HCT116 (cell line): ENCODE data around the gene INF2. TPM values are rescaled to one million over a fixed set of nuclear protein-coding genes. Genes with fewer than 3 reads are reported as not detected.

Experiments used
- ATAC-seq: fragments of 200-7000 bp; cut with Tn5 transposase; 2 replicates; pipeline ENCODE4 v1.9.1; 2020; ENCODE audit warnings: mild to moderate bottlenecking, moderate library complexity
- BruUV-seq: library from RNA; stranded (reverse); fragments of 400-500 nt; replicated peaks from 2 replicates; lab custom pipeline; 2021; lab: Mats Ljungman, UMichigan
- CTCF ChIA-PET: fragments of 300-600 bp; sonication (Branson Sonifier 250); formaldehyde crosslinking; loops from one replicate; lab custom pipeline; 2021; ENCODE audit warnings: antibody characterized with exemption; lab: Charles Lee
- POLR2A ChIA-PET: fragments of 300-600, 350-600 bp; sonication (Branson Sonifier 250); formaldehyde crosslinking; loops from one replicate; lab custom pipeline; 2021; ENCODE audit warnings: antibody characterized with exemption; lab: Charles Lee
- RAD21 ChIA-PET, 2 experiments: fragments of 300-600 bp; sonication (Branson Sonifier 250); formaldehyde crosslinking; loops; one replicate each; lab custom pipeline; 2023; ENCODE audit warnings: low total read pairs in 2 of 2; ENCODE audit not compliant: uncharacterized antibody in 2 of 2, unreplicated experiment in 2 of 2, low non-redundant PET in 1 of 2; lab: Charles Lee
- DNase-seq: peaks from one replicate; pipeline ENCODE4 v3.0.0-alpha.2; 2010; ENCODE audit warnings: low read depth, low spot score
- H2AFZ ChIP-seq: fragments of 200-600 bp; shearing (Covaris generic), sonication (generic); 2 replicates; pipeline ENCODE4 v1.6.1; 2017; ENCODE audit warnings: low read depth, mixed run types, mixed read lengths, antibody characterized with exemption, low read length; ENCODE audit not compliant: poor library complexity, severe bottlenecking
- H3K27ac ChIP-seq: 2 replicates; pipeline ENCODE4 v1.5.1; 2012; ENCODE audit warnings: low read depth, low read length
- H3K27me3 ChIP-seq: fragments of 200-600 bp; sonication (generic); 2 replicates; pipeline ENCODE4 v1.6.1; 2016; ENCODE audit warnings: mixed run types, low read length, mixed read lengths; ENCODE audit not compliant: insufficient read depth
- H3K36me3 ChIP-seq, 2 experiments: fragments of 200-500 bp in 1 of 2; fragments of 200-600 bp in 1 of 2; sonication (Bioruptor generic) in 1 of 2; sonication (generic) in 1 of 2; 2 replicates each; pipeline versions ENCODE4 v1.5.1 to v1.6.1; 2014 to 2016; ENCODE audit warnings: low read length in 2 of 2, inconsistent platforms in 1 of 2, mixed read lengths in 1 of 2, mixed run types in 1 of 2; ENCODE audit not compliant: insufficient read depth in 2 of 2, control insufficient read depth in 1 of 2
- H3K4me1 ChIP-seq, 2 experiments: fragments of 200-600 bp in 1 of 2; sonication (generic) in 1 of 2; 2 replicates each; pipeline versions ENCODE4 v1.5.1 to v1.6.1; 2012 to 2017; ENCODE audit warnings: low read length in 2 of 2, inconsistent platforms in 1 of 2, mild to moderate bottlenecking in 1 of 2, mixed read lengths in 1 of 2, mixed run types in 1 of 2, moderate library complexity in 1 of 2; ENCODE audit not compliant: insufficient read depth in 2 of 2, control insufficient read depth in 1 of 2
- H3K4me2 ChIP-seq: fragments of 200-600 bp; sonication (generic); 2 replicates; pipeline ENCODE4 v1.6.1; 2017; ENCODE audit warnings: mixed run types, low read length, mixed read lengths
- H3K4me3 ChIP-seq, 2 experiments: fragments of 200-600 bp in 1 of 2; sonication (generic) in 1 of 2; replicated peaks in 1 of 2; 2 replicates each; pipeline ENCODE4 v1.5.1; 2011 to 2016; ENCODE audit warnings: low read length in 2 of 2, control low read depth in 1 of 2, low read depth in 1 of 2, mild to moderate bottlenecking in 1 of 2, mixed read lengths in 1 of 2, mixed run types in 1 of 2
- H3K79me2 ChIP-seq: fragments of 200-600 bp; sonication (generic); 2 replicates; pipeline ENCODE4 v1.6.1; 2017; ENCODE audit warnings: mild to moderate bottlenecking, mixed run types, low read length, moderate library complexity, mixed read lengths; ENCODE audit not compliant: insufficient read depth
- H3K9ac ChIP-seq: fragments of 200-600 bp; sonication (generic); 2 replicates; pipeline ENCODE4 v1.6.1; 2016; ENCODE audit warnings: low read length, mixed read lengths
- H3K9me2 ChIP-seq: fragments of 200-600 bp; sonication (generic), shearing (Covaris generic); 2 replicates; pipeline ENCODE4 v1.6.1; 2017; ENCODE audit warnings: mixed run types, mild to moderate bottlenecking, moderate library complexity; ENCODE audit not compliant: insufficient read depth
- H3K9me3 ChIP-seq, 2 experiments: fragments of 200-500 bp in 1 of 2; fragments of 200-600 bp in 1 of 2; sonication (Bioruptor generic) in 1 of 2; sonication (generic) in 1 of 2; 2 replicates each; pipeline ENCODE4 v1.6.1; 2014 to 2017; ENCODE audit warnings: low read length in 2 of 2, mixed read lengths in 2 of 2, inconsistent platforms in 1 of 2, low read depth in 1 of 2, mild to moderate bottlenecking in 1 of 2, mixed run types in 1 of 2, moderate library complexity in 1 of 2; ENCODE audit not compliant: control insufficient read depth in 1 of 2, insufficient read depth in 1 of 2
- H4K20me1 ChIP-seq: fragments of 200-600 bp; sonication (generic), shearing (Covaris generic); 2 replicates; pipeline ENCODE4 v1.6.1; 2017; ENCODE audit warnings: mixed run types, mild to moderate bottlenecking, moderate library complexity; ENCODE audit not compliant: insufficient read depth
- CEBPB ChIP-seq: IDR thresholded peaks from 2 replicates; pipeline ENCODE4 v1.6.1; 2012; ENCODE audit warnings: low read depth
- EGR1 ChIP-seq: IDR thresholded peaks from 2 replicates; pipeline ENCODE4 v1.6.1; 2012; ENCODE audit warnings: low read depth
- JUND ChIP-seq: IDR thresholded peaks from 2 replicates; pipeline ENCODE4 v1.6.1; 2012
- MAX ChIP-seq: IDR thresholded peaks from 2 replicates; pipeline ENCODE4 v1.6.1; 2012
- POLR2A ChIP-seq: IDR thresholded peaks from 2 replicates; pipeline ENCODE4 v1.7.0; 2011; ENCODE audit warnings: borderline replicate concordance; ENCODE audit not compliant: insufficient read depth, insufficient read length; ENCODE audit errors: extremely low read depth
- POLR2AphosphoS5 ChIP-seq: IDR thresholded peaks from 2 replicates; pipeline ENCODE4 v1.6.1; 2011; ENCODE audit warnings: mild to moderate bottlenecking, low read depth, low read length, moderate library complexity
- RAD21 ChIP-seq: IDR thresholded peaks from 2 replicates; pipeline ENCODE4 v1.6.1; 2012; ENCODE audit warnings: low read depth, mild to moderate bottlenecking
- SIN3A ChIP-seq: IDR thresholded peaks from 2 replicates; pipeline ENCODE4 v1.6.1; 2012; ENCODE audit warnings: low read depth
- YY1 ChIP-seq: IDR thresholded peaks from 2 replicates; pipeline ENCODE4 v1.6.1; 2011; ENCODE audit warnings: low read length, low read depth, moderate library complexity, mild to moderate bottlenecking; ENCODE audit not compliant: insufficient replicate concordance; ENCODE audit errors: extremely low read depth
- ZBTB33 ChIP-seq: IDR thresholded peaks from 2 replicates; pipeline ENCODE4 v1.6.1; 2011; ENCODE audit warnings: mild to moderate bottlenecking, low read length, moderate library complexity; ENCODE audit not compliant: insufficient replicate concordance; ENCODE audit errors: extremely low read depth
- ZNF274 ChIP-seq: fragments of 200-500 bp; sonication (Bioruptor generic); IDR thresholded peaks from 2 replicates; pipeline ENCODE4 v1.6.1; 2014; ENCODE audit warnings: mild to moderate bottlenecking, low read depth, low read length, inconsistent platforms
- intact Hi-C: fragments of 100-400 bp; cut with micrococcal nuclease; formaldehyde crosslinking; loops from 2 replicates; pipeline ENCODE4 v1.10.0; 2022
- total RNA-seq: library from RNA; stranded (reverse); gene quantifications from one replicate; pipeline ENCODE4 v1.2.1, GENCODE V29; 2021; ENCODE audit not compliant: unreplicated experiment
- TF ChIP-seq, protein P1 (sequence below), 3 experiments: fragments of 200-600 bp in 1 of 3; sonication (generic) in 1 of 3; IDR thresholded peaks in 2 of 3; conservative IDR thresholded peaks in 1 of 3; 2 replicates each; pipeline ENCODE4 v1.5.1; 2012 to 2017; ENCODE audit warnings: low read depth in 2 of 3, low read length in 2 of 3, antibody characterized with exemption in 1 of 3, borderline replicate concordance in 1 of 3, control low read depth in 1 of 3, mild to moderate bottlenecking in 1 of 3, mixed read lengths in 1 of 3, mixed run types in 1 of 3, moderate library complexity in 1 of 3; ENCODE audit not compliant: insufficient read depth in 1 of 3

Gene INF2
- total RNA-seq, 1 experiment from 2014 or later: 95.8 TPM

DNA sequence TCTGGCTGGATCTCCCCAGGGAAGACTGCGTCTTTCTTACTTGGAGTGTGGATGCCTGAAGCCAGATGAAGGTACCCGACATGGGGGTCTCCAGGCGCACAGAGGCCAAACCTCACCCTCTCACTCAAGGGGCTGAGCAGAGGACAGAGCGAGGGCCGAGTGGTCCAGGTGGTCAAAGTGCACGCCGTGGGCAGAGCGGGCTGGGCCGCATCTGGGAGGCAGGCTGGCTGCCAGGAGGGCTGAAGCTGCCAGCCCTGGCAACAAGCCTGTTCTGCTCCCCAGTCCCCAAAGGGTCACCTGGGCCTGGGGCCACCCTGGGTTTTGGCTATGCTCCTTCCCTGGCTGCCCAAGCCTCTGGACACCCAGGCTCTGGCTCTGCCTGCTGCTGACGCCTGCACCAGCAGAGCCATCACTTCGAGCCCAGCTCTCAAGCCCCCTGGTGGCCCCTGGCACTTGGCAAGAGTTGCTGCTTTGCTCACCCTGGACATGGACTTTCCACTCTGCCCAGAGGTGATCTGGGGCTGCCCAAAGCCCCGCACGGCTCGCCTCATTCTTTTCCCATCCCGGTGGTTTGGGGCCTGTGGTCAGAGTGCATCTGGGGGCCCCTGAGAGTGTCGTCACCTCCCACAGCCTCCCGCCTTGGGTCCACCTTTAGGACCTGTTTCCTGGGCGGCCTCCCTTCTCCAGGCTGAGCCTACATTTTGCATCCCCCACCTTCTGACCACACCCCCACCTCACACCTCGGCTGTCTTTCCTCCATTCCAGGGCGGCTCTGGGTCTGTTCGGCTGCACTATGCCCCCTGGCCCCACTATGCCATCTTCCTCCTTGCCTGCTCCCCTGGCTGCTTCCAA, 37.4 kb downstream of the INF2 start:
- Histone ChIP-seq H3K4me1 (peaks cover 16 to 25% of the 10 kb centered on the region in 2 experiments), H3K4me2 (no peak overlapping the region), H3K9ac (no peak overlapping the region), H3K9me2 (no peaks in the 10 kb centered on the region), H3K27me3 (no peaks in the 10 kb centered on the region), H3K9me3 (no peaks in the 10 kb centered on the region), H3K4me3 (no peak overlapping the region), H2AFZ (no peak overlapping the region), H4K20me1 (no peaks in the 10 kb centered on the region), H3K79me2 (no peaks in the 10 kb centered on the region), H3K27ac (no peak overlapping the region), H3K36me3 (no peaks in the 10 kb centered on the region)
- BruUV-seq: no TSS peak
- TF ChIP-seq, protein P1, sequence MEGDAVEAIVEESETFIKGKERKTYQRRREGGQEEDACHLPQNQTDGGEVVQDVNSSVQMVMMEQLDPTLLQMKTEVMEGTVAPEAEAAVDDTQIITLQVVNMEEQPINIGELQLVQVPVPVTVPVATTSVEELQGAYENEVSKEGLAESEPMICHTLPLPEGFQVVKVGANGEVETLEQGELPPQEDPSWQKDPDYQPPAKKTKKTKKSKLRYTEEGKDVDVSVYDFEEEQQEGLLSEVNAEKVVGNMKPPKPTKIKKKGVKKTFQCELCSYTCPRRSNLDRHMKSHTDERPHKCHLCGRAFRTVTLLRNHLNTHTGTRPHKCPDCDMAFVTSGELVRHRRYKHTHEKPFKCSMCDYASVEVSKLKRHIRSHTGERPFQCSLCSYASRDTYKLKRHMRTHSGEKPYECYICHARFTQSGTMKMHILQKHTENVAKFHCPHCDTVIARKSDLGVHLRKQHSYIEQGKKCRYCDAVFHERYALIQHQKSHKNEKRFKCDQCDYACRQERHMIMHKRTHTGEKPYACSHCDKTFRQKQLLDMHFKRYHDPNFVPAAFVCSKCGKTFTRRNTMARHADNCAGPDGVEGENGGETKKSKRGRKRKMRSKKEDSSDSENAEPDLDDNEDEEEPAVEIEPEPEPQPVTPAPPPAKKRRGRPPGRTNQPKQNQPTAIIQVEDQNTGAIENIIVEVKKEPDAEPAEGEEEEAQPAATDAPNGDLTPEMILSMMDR (IDR thresholded peaks at IDR 0.05 in 2 of 3, conservative IDR thresholded peaks at IDR 0.05 in 1 of 3; ENCODE audit: borderline replicate concordance in 1 of 3, insufficient read depth in 1 of 3, low read depth in 2 of 3, low read length in 2 of 3): peak in 2 of 3 experiments; percentile 16 to 25; a peak in 1 of 6 replicates
- TF ChIP-seq JUND (no peak), EGR1 (no peak), ZNF274 (no peak), CEBPB (no peak), SIN3A (no peak), POLR2A (no peak)
- POLR2A ChIA-PET: no interaction called here
- ATAC-seq: no peak
- RAD21 ChIA-PET: no interaction called here
- CTCF ChIA-PET: no interaction called here
- DNase-seq: no peak
- intact Hi-C loops: no loop called here

GRCh38 chr14:104728631-104729030, 39.2 kb downstream of the INF2 start:
- BruUV-seq: no TSS peak
- CTCF ChIA-PET: no interaction called here
- Histone ChIP-seq H2AFZ (no peak overlapping the region), H3K4me1 (peaks cover 28 to 35% of the 10 kb centered on the region in 2 experiments), H3K4me3 (no peak overlapping the region), H3K79me2 (no peaks in the 10 kb centered on the region), H3K9me2 (no peaks in the 10 kb centered on the region), H3K27me3 (no peaks in the 10 kb centered on the region), H3K4me2 (no peak overlapping the region), H3K9me3 (no peaks in the 10 kb centered on the region), H3K27ac (no peak overlapping the region), H3K9ac (no peak overlapping the region), H3K36me3 (no peaks in the 10 kb centered on the region), H4K20me1 (no peaks in the 10 kb centered on the region)
- RAD21 ChIA-PET: no interaction called here
- ATAC-seq (no peak), DNase-seq (no peak)
- POLR2A ChIA-PET: no interaction called here
- intact Hi-C loops: no loop called here
- TF ChIP-seq CEBPB: no peak
- TF ChIP-seq RAD21: no peak
- TF ChIP-seq ZBTB33: no peak
- no peak for TF ChIP-seq POLR2A
- no peak for TF ChIP-seq YY1
- no peak for TF ChIP-seq MAX
- TF ChIP-seq POLR2AphosphoS5: no peak
